ENCODE results near the gene MYMX.
"Not testable (repeated sequence)": the region's sequence is repeated elsewhere in the genome, so short reads cannot be mapped to it uniquely, and the experiment has no call there.

Gene MYMX

DNA sequence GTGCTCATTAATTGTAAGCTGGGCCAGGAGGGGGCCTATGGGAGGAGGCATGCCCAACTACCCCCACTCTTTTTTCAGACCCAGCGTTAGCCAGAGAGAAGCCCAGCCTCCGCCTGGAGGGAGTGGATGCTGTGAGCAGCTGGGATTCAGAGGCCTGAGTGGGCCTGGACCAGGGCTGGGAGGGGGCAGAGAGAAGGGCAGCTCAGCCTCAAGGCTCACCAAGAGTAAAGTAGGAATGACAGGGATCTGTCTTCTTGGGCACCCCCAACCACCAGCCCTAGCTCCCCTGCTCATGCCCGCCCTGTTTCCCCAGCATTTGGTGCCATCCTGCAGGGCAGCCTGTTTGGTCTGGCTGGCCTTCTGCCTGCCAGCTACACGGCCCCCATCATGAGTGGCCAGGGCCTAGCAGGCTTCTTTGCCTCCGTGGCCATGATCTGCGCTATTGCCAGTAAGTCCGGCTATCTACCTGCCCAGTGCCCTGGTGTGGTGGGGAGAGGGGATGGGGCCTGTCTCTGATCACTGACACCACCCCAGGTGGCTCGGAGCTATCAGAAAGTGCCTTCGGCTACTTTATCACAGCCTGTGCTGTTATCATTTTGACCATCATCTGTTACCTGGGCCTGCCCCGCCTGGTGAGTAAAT, 13.4 kb downstream of the MYMX start:
- FAIRE-seq (no peak), DNase-seq (ENCODE audit: insufficient read length, low spot score) (no peak)

GRCh38 chr6:44231426-44231825, 14.7 kb downstream of the MYMX start:
- FAIRE-seq; DNase-seq (ENCODE audit: insufficient read length, low spot score): not testable (repeated sequence)

DNA sequence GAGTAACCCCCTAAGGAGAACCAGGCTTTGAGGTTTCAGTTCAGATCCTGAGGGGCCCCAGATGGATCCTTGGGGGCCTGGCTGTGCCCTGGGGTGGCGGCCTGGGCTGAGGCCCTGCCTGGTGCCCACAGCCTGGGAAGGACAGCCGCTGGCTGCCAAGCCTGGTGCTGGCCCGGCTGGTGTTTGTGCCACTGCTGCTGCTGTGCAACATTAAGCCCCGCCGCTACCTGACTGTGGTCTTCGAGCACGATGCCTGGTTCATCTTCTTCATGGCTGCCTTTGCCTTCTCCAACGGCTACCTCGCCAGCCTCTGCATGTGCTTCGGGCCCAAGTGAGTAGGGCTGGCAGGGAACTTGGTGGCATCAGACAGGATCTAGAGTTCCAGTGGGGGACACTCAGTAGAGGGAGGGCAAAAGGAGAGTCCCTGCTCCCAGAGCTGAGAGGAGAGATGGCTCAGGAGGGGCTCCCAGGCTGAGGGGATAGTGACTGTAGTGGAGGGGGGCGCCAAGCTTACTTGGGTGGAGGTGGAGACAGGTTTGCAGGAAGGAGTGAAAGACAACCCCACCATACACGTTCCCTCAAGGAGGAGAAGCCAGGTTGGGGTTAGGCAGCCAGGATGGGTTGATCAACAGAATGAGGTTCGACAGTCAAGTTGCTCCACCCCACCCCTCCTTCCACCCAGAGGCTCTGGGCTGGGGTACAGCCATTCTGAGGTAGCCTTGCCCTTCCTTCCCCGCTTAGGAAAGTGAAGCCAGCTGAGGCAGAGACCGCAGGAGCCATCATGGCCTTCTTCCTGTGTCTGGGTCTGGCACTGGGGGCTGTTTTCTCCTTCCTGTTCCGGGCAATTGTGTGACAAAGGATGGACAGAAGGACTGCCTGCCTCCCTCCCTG, 16.2 kb downstream of the MYMX start:
- DNase-seq (ENCODE audit: insufficient read length, low spot score) = no peak

DNA sequence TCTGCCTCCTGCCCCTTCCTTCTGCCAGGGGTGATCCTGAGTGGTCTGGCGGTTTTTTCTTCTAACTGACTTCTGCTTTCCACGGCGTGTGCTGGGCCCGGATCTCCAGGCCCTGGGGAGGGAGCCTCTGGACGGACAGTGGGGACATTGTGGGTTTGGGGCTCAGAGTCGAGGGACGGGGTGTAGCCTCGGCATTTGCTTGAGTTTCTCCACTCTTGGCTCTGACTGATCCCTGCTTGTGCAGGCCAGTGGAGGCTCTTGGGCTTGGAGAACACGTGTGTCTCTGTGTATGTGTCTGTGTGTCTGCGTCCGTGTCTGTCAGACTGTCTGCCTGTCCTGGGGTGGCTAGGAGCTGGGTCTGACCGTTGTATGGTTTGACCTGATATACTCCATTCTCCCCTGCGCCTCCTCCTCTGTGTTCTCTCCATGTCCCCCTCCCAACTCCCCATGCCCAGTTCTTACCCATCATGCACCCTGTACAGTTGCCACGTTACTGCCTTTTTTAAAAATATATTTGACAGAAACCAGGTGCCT, 16.9 kb downstream of the MYMX start:
- FAIRE-seq (no peak), DNase-seq (ENCODE audit: insufficient read length, low spot score) (no peak)

More for the DNA sequence above, 16.2 kb downstream of the MYMX start:
- FAIRE-seq = no peak

- DNase-seq (ENCODE audit: insufficient read length, low spot score) = no peak
- FAIRE-seq = no peak
Measured at GRCh38 chr6:44234101-44235025, 17.6 kb downstream of the MYMX start.

GRCh38 chr6:44235269-44235668, 18.5 kb downstream of the MYMX start:
- FAIRE-seq = no peak
- no peak for DNase-seq (ENCODE audit: insufficient read length, low spot score)

- no peak for FAIRE-seq
- DNase-seq (ENCODE audit: insufficient read length, low spot score) = no peak
Measured at GRCh38 chr6:44235891-44236516, 19.3 kb downstream of the MYMX start.

GRCh38 chr6:44237021-44237812, 20.5 kb downstream of the MYMX start:
- DNase-seq (ENCODE audit: insufficient read length, low spot score) = peak; percentile 97
- FAIRE-seq = peak; percentile 96

- FAIRE-seq (no peak), DNase-seq (ENCODE audit: insufficient read length, low spot score) (peak; percentile 83)
Measured at GRCh38 chr6:44237813-44238433, 21.2 kb downstream of the MYMX start.

GRCh38 chr6:44238687-44239350, 22.1 kb downstream of the MYMX start:
- FAIRE-seq = no peak
- DNase-seq (ENCODE audit: insufficient read length, low spot score) = no peak

- no peak for DNase-seq (ENCODE audit: insufficient read length, low spot score)
- FAIRE-seq = no peak
Measured at GRCh38 chr6:44243345-44243744, 26.6 kb downstream of the MYMX start.

GRCh38 chr6:44245391-44245911, 28.7 kb downstream of the MYMX start:
- no peak for DNase-seq (ENCODE audit: insufficient read length, low spot score)
- FAIRE-seq = no peak

GRCh38 chr6:44245912-44246662, 29.4 kb downstream of the MYMX start:
- DNase-seq (ENCODE audit: insufficient read length, low spot score) (peak; percentile 74), FAIRE-seq (peak; percentile 9)

DNA sequence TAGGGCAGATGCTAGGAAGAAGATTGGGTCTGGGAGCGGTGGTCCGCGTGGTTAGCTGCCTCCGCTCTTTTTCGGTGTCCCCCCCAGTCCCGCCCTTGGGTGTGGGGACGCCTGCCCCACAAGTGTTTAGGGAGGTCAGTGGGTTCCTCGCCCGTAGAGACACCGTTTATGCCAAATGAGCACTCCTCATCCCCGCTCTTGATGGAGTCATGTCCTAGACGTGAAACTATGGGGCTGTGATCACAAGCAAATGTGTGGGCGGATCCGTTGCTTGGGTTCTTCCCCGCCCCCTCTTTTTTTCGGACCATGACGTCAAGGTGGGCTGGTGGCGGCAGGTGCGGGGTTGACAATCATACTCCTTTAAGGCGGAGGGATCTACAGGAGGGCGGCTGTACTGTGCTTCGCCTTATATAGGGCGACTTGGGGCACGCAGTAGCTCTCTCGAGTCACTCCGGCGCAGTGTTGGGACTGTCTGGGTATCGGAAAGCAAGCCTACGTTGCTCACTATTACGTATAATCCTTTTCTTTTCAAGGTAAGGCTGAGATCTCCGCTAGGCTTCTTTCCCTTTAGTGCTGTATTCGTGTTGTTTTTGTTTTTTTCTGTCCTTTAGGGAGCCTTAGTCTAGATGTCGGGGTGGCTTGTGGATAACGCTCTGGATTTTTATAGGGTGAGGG, 30.1 kb downstream of the MYMX start, which contains the start of gene HSP90AB1:
Gene HSP90AB1, plus strand, starts transcription at position 439 of the 675 bp plus-strand sequence. CDS start 1,529 bp downstream, outside the sequence.
- FAIRE-seq (peak; percentile 84), DNase-seq (ENCODE audit: insufficient read length, low spot score) (peak; percentile 92)

DNA sequence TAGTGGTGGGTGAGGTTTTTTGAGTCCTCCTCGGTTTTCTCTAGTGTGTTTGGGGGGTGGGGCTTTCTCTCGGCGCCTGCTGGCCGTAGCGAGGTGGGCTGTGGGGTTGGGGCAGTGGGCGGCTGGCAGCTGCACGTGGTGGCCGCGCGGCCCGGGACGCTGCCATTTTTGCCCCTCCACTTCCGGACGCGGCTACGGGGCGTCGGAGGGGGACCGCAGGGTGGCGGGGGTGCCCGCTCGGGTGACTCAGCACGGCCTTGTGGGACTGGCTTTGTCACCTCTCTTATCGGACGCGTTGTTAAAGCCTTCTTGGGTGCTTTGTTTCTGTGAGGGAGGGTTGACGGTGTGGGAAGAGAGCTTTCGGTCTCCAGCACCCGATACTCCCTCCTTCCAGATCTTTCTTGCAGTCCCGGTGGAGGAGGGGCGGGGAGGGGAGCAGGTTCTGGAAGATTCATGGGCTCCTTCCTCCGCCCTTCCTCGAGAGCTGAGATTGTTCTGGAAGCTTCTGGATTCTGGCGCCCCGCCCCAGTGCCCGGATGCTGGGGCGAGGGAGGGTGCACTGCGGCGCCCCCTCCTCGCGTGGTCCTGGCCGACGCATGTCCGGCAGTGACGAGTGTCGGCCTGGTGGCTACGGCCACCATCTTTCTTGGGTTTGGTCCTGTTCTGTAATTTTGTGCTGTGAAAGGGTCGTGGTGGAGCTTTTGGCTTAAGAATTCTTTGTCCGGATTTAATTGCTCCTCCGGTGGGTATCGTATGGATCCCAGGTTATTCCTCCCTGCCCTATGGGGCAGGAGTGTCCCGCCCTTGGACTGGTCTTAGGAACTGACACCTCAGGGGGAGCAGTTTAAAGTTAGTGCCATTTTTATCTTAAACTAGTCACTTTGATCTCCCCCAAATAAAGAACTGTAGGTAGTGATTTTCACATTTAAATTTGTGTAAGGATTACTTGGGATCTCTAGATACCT, 30.9 kb downstream of the MYMX start:
- no peak for DNase-seq (ENCODE audit: insufficient read length, low spot score)
- no peak for FAIRE-seq

DNA sequence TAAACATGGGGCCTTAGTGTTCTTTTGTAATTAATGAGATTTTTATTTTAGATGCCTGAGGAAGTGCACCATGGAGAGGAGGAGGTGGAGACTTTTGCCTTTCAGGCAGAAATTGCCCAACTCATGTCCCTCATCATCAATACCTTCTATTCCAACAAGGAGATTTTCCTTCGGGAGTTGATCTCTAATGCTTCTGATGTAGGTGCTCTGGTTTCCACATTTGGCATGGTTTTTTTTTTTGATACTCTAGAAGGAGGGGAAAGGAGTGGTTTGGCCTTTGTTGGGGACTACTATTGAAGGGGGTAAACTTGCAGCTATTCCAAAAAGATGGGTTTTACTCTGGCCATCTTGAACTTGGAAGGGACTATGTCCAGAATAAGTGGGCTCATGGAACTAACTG, 31.9 kb downstream of the MYMX start:
- FAIRE-seq = no peak
- no peak for DNase-seq (ENCODE audit: insufficient read length, low spot score)
